GM19452 (cell line): ENCODE results near the gene SGMS1.
A peak's percentile ranks its signal among the peaks of the same experiment; 100 is the strongest.

Source experiments
- ATAC-seq: cut with Tn5 transposase; IDR thresholded peaks from one replicate; pipeline ENCODE4 v1.9.1; 2021; ENCODE audit not compliant: unreplicated experiment

Gene SGMS1

GRCh38 chr10:50636618-50637579 is 13.1 kb upstream of the SGMS1 start:
- ATAC-seq: peak; percentile 91

- ATAC-seq: no peak
Observed at GRCh38 chr10:50635286-50635685, 11.5 kb upstream of the SGMS1 start.

GRCh38 chr10:50634479-50634878 is 10.7 kb upstream of the SGMS1 start:
- ATAC-seq: no peak

- no peak for ATAC-seq
Observed at GRCh38 chr10:50631052-50631451, 7.3 kb upstream of the SGMS1 start.

GRCh38 chr10:50629495-50630122 is 5.9 kb upstream of the SGMS1 start:
- ATAC-seq: no peak

DNA sequence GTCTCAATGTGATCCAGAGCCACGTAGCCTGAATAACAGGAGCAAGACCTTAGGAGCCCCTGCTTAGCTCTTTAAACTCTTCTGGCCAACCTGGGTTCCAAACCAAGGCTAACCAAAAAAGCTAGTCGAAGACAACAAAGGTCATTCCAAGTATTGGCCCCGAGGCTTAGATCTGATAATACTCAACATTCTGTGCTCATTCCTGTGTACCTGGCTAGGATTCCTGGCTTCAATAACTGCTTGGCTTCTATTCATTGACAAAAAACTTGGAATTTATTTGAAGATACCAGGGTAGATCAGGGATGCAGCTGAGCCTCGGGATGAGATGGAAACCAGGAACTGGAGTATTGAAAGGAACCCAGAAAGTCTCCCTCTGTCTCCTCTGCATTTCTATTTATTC is 4.1 kb upstream of the SGMS1 start:
- ATAC-seq: no peak

DNA sequence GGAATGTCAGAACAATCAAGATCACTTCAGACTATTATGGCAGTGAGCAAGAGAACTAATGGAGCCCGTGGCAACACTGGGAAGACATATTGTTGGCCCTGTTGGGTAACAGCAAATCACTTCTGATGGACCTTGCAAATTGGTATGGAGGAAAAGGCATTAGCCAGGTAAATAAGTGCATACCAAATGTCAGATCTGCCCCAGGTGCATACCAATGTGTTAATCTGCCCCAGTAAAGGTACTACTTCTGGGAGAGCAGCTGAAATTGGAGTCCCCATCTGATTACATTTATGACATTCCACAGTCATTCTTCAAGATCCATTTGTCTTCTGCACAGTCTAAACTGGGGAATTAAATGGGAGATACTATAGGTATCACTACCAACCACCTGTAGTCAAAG is 3.7 kb upstream of the SGMS1 start:
- ATAC-seq: no peak

DNA sequence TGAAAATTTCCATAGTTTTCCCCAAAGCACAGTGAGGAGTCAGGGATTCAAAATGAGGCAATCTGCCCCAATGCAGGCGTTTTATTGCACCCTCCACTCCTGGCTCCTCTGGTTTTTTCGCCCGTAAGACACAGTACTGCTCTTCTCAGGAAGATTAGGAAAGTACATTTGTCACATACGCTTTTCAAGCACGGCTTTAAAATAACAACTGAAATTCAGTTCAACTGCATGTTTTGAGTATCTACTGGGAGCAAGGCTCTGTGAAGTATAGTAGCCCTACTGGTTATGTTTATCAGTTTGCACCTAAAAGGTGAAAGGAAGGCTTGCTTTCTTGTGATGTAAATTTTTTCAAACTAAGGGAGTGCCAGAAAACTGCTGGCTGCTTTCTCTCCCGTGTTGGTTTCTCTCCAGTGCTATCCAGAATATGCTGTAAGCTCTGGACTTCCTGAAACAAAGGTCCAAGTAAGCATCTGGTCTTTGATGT is 1.9 kb upstream of the SGMS1 start:
- ATAC-seq: no peak

- ATAC-seq: peak; percentile 48
Observed at GRCh38 chr10:50624866-50625501, 1.2 kb upstream of the SGMS1 start.

DNA sequence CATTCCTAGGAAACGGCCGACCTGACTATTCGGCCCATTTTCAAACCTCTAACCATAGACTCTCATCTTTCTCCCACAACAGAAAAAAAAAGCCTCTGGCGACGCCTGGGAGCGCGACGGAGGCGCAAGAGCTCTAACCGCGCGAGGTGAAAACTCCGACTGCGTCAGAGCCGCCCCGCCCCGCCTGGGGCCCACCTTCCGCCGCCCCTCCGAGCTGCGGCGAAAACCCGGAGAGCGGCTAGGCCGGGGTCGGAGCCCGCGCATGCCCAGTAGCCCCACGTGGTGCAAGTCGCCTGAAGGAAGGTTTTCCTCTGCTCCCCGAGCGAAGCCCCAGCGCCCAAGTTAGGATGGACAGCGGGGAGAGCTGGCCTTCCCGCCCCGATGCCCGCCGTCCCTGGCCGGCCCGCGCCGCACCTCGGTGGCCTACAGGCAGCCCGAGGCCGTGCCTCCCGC is 683 bp upstream of the SGMS1 start:
- ATAC-seq: peak; percentile 51

DNA sequence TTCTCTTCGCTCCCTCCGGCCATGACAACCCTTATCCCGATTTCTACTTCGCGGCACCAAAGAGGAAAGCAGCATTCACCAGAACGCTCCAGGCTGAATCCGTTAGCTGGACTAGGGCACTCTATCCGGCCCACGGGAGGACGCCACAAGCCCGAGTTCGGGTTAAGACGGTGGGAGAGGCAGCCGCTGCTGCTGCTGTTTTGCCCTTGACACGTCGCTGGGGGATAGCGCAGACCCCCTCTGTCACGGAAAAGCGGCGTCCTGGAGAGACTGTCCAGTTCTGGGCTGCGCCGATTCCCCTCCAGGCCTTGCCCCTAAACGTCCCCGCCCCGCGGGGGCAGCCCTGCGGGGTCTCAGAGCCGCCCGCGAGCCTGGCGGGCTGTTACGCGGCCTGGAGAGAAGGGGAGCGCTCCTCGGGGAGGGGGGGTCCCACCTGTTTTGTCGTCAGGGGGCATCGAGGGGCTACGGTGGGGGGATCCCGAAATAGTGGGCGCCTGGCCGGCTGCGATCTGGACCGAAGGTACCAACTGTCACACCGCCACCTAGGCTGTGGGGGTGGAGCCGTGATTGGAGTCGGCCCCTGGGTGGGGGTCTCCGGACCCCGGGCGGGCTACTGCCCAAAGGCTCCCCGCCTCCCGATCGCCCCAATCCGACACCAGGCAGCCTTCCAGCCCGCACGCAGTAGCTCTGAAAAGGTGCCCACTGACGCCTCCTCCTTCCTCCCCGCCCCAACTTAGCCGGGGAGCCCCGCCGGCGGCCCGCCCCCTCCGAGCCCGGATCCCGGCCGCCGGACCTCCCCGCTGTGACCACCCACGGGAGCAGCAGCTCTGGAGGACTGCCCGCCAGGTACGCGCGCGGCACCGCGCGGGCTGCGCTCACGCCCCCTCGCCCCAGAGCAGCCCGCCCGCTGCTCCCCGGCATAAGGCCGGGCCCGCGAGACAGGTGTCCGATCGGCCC is 772 bp downstream of the SGMS1 start:
- ATAC-seq: peak; percentile 3

DNA sequence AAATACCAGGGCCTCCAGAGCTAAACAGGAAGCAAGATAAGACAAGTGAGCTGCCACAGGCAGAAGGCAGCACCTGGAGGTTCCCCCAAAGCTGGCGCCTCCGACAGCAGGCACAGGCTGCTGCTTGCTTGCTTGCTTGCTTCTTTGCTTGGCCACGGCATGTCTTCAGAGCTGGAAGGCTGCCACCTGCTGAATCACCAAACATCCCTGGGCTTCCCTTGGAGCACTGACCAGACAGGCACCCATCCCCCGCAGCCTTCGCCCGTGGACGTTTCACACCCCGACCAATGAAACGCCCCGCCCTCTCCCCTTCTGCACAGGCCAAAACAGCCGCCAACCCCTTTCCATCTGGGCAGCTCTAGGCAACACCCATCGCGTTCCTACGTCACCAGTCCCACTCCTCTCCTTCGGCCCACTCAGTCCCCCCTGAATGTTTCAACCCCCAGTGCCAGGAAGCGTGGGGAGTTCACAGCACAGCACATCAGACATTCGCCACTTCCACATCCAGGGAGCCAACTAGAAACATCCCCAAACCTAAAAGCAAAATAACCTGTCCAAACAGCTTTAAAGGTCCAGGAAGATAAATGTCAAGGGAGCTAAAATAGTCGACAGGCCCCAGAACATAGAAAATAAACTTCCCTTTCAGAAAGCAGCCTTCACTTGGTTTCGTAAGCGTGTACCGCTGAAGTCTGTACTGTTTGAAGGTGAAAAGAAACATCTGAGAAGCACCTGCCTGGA is 1.6 kb downstream of the SGMS1 start:
- peak; percentile 34 for ATAC-seq

DNA sequence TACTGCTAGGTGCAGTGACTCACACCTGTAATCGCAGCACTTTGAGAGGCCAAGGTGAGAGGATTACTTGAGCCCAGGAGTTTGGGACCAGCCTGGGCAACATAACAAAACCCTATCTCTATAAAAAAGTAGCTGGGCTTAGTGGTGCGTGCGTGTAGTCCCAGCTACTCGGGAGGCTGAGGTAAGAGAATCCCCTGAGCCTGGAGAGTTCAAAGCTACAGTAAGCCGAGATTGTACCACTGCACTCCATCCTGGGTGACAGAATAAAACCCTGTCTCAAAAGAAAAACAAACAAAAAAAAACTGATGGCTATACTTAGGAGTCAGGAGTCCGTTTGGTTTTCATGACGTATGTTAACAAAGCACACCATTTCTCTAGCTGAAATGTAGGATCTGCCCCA is 2.9 kb downstream of the SGMS1 start:
- no peak for ATAC-seq

DNA sequence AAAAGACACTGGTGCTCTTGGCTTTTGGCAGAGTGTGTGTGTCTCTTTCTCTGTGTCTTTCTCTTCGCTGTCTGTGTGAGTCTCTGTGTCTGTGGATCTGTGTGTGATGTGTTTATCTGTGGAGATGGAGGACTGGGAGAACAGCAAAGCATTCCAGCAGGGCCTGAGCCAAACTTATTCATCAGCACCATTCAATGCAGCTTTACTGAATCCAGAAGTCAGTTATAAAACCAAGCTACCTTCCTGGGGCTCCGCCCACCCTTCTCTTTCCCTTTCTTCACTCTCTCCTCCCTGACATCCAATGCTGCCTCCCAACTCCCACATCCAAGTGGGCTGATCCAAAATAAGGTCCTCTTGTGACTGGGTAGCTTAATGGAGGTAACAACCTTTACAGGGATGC is 3.9 kb downstream of the SGMS1 start:
- no peak for ATAC-seq

DNA sequence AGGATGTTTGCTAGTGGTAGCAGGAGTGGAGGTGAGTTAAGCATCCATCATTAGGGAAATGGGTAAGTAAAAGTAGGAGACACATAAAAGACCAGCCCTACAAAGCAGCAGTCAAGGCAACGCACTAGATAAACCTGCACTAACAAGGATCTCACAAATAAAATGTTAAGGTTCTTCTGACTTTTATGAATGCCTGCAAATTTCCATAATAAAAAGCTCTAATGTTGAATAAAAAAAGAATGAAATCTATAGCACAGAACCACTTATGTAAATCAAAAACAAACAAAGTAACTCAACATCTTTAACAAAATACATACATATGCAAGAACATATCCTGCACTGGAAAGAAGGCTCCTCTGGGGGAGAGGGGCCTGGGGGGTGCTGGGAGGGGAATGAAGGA is 4.6 kb downstream of the SGMS1 start:
- no peak for ATAC-seq

- no peak for ATAC-seq
Observed at GRCh38 chr10:50618624-50619023, 5.1 kb downstream of the SGMS1 start.

DNA sequence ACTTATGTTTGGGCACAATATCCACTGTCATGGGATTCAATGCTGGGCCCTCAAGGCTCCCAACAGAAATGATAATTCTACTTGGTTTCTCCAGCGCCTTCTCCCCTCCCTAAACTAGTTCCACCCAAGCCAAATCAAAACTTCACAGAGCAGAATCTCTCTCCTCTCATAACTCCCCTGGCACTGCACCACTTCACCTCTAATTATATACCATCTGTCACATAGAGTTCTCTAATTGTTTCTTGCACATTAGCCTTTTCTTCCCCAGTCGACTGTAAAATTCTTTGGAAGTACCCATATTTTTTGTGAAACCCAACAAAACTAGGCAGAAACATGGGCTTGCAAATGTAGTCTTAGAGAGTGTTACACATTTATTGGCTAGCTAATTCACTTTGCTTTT is 8.1 kb downstream of the SGMS1 start:
- ATAC-seq: no peak

DNA sequence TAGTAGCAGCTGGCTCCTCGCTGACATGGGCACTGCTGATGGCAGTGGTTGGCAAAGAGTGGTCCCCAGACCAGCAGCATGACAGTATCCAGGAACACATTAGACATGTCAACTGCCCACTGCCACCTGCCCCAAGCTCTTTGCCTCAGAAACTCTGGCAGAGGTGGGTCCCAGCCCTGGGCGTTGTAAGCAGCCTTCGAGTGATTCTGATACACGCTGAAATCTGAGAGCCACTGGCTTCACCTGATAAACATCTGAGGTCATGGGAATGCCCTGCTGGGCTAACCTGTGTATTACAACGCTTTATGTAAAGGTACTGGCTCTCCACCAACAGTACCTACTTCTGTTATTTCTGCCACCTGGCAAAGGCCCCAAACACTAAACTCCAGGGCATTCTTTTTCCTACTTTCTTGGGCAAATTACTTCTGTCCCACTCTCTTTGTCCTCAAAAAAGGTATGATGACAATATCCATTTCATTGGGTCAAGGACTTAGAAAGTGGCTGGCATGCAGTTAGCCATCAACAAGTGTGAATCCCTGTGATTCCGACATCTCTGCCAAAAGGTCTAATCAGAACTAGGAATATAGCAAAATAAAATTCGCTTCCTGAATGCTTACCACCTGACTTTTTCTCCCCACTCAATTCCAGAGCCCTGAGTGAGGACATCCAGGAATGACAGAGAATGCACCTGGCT is 9.2 kb downstream of the SGMS1 start:
- ATAC-seq: peak; percentile 56

GRCh38 chr10:50613726-50614443 is 9.9 kb downstream of the SGMS1 start:
- no peak for ATAC-seq
